ENCODE data around the gene BMPR1A.

BMPR1A gene

DNA sequence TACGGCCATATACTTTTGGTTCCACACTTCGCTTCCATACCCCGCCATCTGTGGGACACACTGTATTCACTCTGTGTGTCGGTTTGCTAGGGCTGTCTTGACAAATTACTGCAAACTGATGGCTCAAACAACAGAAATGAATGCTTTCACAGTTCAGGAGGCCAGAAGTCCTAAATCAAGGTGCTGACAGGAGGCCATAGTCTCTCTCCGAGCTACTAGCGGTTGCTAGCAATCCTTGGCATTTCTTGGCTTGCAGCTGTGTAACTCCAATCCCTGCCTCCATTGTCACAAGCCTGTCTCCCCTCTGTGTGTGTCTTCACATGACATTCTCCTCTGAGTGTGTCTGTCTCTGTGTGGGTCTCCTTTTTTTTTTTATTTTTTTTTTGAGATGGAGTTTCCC lies 28.9 kb upstream of the BMPR1A start:
- TF ChIP-seq PPARA (CRISPR knock-in tag; IDR thresholded peaks at IDR 0.05; ENCODE audit: borderline replicate concordance) = no peak
- no peak for TF ChIP-seq ISL1 (CRISPR knock-in tag; IDR thresholded peaks at IDR 0.05)
- no peak for TF ChIP-seq ARNTL (CRISPR knock-in tag; IDR thresholded peaks at IDR 0.05; ENCODE audit: borderline replicate concordance, low read depth)
- TF ChIP-seq TCF4 (CRISPR knock-in tag; IDR thresholded peaks at IDR 0.05; ENCODE audit: borderline replicate concordance) = no peak
- no peak for TF ChIP-seq OSR1 (CRISPR knock-in tag; IDR thresholded peaks at IDR 0.05)
- TF ChIP-seq, protein P1, sequence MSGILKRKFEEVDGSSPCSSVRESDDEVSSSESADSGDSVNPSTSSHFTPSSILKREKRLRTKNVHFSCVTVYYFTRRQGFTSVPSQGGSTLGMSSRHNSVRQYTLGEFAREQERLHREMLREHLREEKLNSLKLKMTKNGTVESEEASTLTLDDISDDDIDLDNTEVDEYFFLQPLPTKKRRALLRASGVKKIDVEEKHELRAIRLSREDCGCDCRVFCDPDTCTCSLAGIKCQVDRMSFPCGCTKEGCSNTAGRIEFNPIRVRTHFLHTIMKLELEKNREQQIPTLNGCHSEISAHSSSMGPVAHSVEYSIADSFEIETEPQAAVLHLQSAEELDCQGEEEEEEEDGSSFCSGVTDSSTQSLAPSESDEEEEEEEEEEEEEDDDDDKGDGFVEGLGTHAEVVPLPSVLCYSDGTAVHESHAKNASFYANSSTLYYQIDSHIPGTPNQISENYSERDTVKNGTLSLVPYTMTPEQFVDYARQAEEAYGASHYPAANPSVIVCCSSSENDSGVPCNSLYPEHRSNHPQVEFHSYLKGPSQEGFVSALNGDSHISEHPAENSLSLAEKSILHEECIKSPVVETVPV (CRISPR knock-in tag; IDR thresholded peaks at IDR 0.05) = no peak
- TF ChIP-seq ESRRG (CRISPR knock-in tag; IDR thresholded peaks at IDR 0.05) = no peak
- no peak for TF ChIP-seq ZC3H10 (CRISPR knock-in tag; IDR thresholded peaks at IDR 0.05)
- no peak for TF ChIP-seq ZNF565 (CRISPR knock-in tag; conservative IDR thresholded peaks at IDR 0.05; ENCODE audit: low read depth)
- TF ChIP-seq, protein P2, sequence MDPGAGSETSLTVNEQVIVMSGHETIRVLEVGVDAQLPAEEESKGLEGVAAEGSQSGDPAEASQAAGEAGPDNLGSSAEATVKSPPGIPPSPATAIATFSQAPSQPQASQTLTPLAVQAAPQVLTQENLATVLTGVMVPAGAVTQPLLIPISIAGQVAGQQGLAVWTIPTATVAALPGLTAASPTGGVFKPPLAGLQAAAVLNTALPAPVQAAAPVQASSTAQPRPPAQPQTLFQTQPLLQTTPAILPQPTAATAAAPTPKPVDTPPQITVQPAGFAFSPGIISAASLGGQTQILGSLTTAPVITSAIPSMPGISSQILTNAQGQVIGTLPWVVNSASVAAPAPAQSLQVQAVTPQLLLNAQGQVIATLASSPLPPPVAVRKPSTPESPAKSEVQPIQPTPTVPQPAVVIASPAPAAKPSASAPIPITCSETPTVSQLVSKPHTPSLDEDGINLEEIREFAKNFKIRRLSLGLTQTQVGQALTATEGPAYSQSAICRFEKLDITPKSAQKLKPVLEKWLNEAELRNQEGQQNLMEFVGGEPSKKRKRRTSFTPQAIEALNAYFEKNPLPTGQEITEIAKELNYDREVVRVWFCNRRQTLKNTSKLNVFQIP (CRISPR knock-in tag; IDR thresholded peaks at IDR 0.05; ENCODE audit: borderline replicate concordance, low read depth) = no peak
- no peak for TF ChIP-seq TOX (CRISPR knock-in tag; IDR thresholded peaks at IDR 0.05; ENCODE audit: borderline replicate concordance)
- no peak for TF ChIP-seq RARB (CRISPR knock-in tag; IDR thresholded peaks at IDR 0.05)
- TF ChIP-seq ZNF70 (CRISPR knock-in tag; IDR thresholded peaks at IDR 0.05) = no peak
- no peak for TF ChIP-seq SNAI2 (CRISPR knock-in tag; IDR thresholded peaks at IDR 0.05)
- no peak for ATAC-seq

DNA sequence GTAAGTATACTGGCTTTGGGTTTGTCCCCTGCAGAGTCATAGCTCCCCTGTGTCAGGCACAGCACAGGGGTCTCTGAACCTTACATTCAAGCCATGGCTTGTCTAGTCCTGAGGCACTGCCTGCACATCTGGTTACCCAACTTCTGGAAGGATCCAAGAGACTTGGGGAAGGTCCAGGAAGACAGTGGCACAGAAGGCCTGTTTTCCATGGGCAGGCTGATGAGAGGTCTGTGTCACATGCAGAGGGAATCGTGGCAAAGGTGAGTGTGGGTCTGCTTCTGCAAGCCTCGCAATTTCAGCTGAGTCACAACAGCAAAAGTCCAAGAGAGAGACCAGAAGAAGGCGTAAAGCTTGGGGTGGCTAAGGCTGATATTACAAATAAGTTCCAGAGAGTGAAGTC lies 28.4 kb upstream of the BMPR1A start:
- TF ChIP-seq TCF4 (CRISPR knock-in tag; IDR thresholded peaks at IDR 0.05; ENCODE audit: borderline replicate concordance) (no peak), ZNF70 (CRISPR knock-in tag; IDR thresholded peaks at IDR 0.05) (no peak), GLIS3 (CRISPR knock-in tag; IDR thresholded peaks at IDR 0.05) (no peak), BACH2 (CRISPR knock-in tag; IDR thresholded peaks at IDR 0.05; ENCODE audit: borderline replicate concordance) (no peak), ZNF8 (CRISPR knock-in tag; IDR thresholded peaks at IDR 0.05) (no peak), ARNTL (CRISPR knock-in tag; IDR thresholded peaks at IDR 0.05; ENCODE audit: borderline replicate concordance, low read depth) (no peak), ZNF565 (CRISPR knock-in tag; conservative IDR thresholded peaks at IDR 0.05; ENCODE audit: low read depth) (no peak), SNAI2 (CRISPR knock-in tag; IDR thresholded peaks at IDR 0.05) (no peak), ZFP3 (CRISPR knock-in tag; IDR thresholded peaks at IDR 0.05) (no peak), TOX (CRISPR knock-in tag; IDR thresholded peaks at IDR 0.05; ENCODE audit: borderline replicate concordance) (no peak)
- TF ChIP-seq, protein P3, sequence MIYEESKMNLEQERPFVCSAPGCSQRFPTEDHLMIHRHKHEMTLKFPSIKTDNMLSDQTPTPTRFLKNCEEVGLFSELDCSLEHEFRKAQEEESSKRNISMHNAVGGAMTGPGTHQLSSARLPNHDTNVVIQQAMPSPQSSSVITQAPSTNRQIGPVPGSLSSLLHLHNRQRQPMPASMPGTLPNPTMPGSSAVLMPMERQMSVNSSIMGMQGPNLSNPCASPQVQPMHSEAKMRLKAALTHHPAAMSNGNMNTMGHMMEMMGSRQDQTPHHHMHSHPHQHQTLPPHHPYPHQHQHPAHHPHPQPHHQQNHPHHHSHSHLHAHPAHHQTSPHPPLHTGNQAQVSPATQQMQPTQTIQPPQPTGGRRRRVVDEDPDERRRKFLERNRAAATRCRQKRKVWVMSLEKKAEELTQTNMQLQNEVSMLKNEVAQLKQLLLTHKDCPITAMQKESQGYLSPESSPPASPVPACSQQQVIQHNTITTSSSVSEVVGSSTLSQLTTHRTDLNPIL (CRISPR knock-in tag; IDR thresholded peaks at IDR 0.05; ENCODE audit: low read depth) = no peak
- TF ChIP-seq, protein P4, sequence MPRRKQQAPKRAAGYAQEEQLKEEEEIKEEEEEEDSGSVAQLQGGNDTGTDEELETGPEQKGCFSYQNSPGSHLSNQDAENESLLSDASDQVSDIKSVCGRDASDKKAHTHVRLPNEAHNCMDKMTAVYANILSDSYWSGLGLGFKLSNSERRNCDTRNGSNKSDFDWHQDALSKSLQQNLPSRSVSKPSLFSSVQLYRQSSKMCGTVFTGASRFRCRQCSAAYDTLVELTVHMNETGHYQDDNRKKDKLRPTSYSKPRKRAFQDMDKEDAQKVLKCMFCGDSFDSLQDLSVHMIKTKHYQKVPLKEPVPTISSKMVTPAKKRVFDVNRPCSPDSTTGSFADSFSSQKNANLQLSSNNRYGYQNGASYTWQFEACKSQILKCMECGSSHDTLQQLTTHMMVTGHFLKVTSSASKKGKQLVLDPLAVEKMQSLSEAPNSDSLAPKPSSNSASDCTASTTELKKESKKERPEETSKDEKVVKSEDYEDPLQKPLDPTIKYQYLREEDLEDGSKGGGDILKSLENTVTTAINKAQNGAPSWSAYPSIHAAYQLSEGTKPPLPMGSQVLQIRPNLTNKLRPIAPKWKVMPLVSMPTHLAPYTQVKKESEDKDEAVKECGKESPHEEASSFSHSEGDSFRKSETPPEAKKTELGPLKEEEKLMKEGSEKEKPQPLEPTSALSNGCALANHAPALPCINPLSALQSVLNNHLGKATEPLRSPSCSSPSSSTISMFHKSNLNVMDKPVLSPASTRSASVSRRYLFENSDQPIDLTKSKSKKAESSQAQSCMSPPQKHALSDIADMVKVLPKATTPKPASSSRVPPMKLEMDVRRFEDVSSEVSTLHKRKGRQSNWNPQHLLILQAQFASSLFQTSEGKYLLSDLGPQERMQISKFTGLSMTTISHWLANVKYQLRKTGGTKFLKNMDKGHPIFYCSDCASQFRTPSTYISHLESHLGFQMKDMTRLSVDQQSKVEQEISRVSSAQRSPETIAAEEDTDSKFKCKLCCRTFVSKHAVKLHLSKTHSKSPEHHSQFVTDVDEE (CRISPR knock-in tag; IDR thresholded peaks at IDR 0.05) = no peak
- TF ChIP-seq, protein P5, sequence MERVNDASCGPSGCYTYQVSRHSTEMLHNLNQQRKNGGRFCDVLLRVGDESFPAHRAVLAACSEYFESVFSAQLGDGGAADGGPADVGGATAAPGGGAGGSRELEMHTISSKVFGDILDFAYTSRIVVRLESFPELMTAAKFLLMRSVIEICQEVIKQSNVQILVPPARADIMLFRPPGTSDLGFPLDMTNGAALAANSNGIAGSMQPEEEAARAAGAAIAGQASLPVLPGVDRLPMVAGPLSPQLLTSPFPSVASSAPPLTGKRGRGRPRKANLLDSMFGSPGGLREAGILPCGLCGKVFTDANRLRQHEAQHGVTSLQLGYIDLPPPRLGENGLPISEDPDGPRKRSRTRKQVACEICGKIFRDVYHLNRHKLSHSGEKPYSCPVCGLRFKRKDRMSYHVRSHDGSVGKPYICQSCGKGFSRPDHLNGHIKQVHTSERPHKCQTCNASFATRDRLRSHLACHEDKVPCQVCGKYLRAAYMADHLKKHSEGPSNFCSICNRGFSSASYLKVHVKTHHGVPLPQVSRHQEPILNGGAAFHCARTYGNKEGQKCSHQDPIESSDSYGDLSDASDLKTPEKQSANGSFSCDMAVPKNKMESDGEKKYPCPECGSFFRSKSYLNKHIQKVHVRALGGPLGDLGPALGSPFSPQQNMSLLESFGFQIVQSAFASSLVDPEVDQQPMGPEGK (CRISPR knock-in tag; IDR thresholded peaks at IDR 0.05; ENCODE audit: borderline replicate concordance) = no peak
- TF ChIP-seq, protein P1 (CRISPR knock-in tag; IDR thresholded peaks at IDR 0.05) = no peak

More for the DNA sequence above, 28.4 kb upstream of the BMPR1A start:
- ATAC-seq = no peak

All from SK-N-SH treated with all-trans-retinoic acid at 6 μM for 48 hours (cell line).